ENCODE measurements around the gene PDP2.

DNA sequence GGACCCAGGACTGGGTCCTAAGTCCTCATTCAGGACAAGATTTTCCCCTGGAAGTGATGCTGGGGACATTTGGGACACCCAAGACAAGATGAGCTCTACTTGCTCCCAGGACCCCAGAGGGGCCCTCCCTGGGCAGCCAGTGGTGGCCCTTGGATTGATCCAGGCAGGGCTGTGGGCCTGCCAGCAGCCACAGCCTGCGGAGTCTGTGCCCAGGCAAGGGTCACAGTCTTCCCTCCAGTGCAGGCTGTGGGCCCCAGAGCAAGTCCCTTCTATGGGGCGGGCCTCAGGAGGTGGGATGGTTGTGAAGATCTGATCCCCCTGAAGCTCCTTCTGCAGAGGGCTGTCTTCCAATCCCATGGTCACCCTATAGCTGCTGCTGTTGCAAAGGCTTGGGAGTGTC lies 23.5 kb upstream of the PDP2 start:
- TF ChIP-seq, protein P1, sequence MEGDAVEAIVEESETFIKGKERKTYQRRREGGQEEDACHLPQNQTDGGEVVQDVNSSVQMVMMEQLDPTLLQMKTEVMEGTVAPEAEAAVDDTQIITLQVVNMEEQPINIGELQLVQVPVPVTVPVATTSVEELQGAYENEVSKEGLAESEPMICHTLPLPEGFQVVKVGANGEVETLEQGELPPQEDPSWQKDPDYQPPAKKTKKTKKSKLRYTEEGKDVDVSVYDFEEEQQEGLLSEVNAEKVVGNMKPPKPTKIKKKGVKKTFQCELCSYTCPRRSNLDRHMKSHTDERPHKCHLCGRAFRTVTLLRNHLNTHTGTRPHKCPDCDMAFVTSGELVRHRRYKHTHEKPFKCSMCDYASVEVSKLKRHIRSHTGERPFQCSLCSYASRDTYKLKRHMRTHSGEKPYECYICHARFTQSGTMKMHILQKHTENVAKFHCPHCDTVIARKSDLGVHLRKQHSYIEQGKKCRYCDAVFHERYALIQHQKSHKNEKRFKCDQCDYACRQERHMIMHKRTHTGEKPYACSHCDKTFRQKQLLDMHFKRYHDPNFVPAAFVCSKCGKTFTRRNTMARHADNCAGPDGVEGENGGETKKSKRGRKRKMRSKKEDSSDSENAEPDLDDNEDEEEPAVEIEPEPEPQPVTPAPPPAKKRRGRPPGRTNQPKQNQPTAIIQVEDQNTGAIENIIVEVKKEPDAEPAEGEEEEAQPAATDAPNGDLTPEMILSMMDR (conservative IDR thresholded peaks at IDR 0.05; ENCODE audit: low read depth, low read length) = no peak
- TF ChIP-seq EZH2 (IDR thresholded peaks at IDR 0.05; ENCODE audit: borderline replicate concordance, low read depth, low read length, poor library complexity, severe bottlenecking) = no peak
